ENCODE data around the gene ZNF655.
"Not testable (repeated sequence)": the region's sequence is repeated elsewhere in the genome, so short reads cannot be mapped to it uniquely, and the experiment has no call there.

The ZNF655 gene

GRCh38 chr7:99535667-99536066 is 22.8 kb upstream of the ZNF655 start:
- TF ChIP-seq CTCF (IDR thresholded peaks at IDR 0.05; ENCODE audit: unreplicated experiment in 3 of 3): no peak
- Mint-ChIP-seq H3K9me3 (peaks cover 75% of the 10 kb centered on the region), H3K4me1 (no peaks in the 10 kb centered on the region), H3K27me3 (ENCODE audit: low read depth) (peaks cover 5% of the 10 kb centered on the region), H3K27ac (no peak overlapping the region), H3K36me3 (ENCODE audit: low read depth) (peaks cover 78% of the 10 kb centered on the region), H3K4me3 (no peak overlapping the region)

GRCh38 chr7:99539213-99539811 is 19.1 kb upstream of the ZNF655 start:
- Mint-ChIP-seq H3K27ac (no peak overlapping the region), H3K4me3 (no peak overlapping the region)

DNA sequence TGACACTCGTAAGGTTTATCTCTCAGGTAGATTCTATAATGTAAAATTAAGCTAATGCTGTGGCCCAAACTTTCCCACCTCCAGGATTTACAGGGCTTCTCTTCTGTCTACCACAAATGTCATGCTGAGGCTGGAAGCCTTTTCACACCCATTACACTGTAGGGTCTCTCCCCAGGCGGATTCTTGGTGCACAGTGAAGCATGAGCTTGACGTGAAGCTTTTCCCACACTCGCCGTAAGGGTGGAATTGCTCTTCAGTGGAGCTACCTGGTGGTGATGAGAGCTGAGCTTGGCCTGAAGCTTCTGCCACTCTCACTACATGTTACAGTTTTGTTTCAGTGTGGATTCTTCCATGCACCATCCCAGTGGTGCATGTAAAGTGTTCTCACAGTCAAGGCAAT is 17.9 kb upstream of the ZNF655 start:
- Mint-ChIP-seq H3K27me3 (ENCODE audit: low read depth) (peaks cover 7% of the 10 kb centered on the region), H3K4me3 (no peak overlapping the region), H3K27ac (no peak overlapping the region), H3K36me3 (ENCODE audit: low read depth) (peaks cover 82% of the 10 kb centered on the region), H3K9me3 (peaks cover 65% of the 10 kb centered on the region), H3K4me1 (no peaks in the 10 kb centered on the region)
- TF ChIP-seq CTCF (IDR thresholded peaks at IDR 0.05; ENCODE audit: unreplicated experiment in 3 of 3): no peak

More at GRCh38 chr7:99539213-99539811, 19.1 kb upstream of the ZNF655 start:
- Mint-ChIP-seq H3K9me3 (peaks cover 66% of the 10 kb centered on the region), H3K27me3 (ENCODE audit: low read depth) (peaks cover 7% of the 10 kb centered on the region), H3K36me3 (ENCODE audit: low read depth) (peaks cover 75% of the 10 kb centered on the region), H3K4me1 (no peaks in the 10 kb centered on the region)
- no peak for TF ChIP-seq CTCF (IDR thresholded peaks at IDR 0.05; ENCODE audit: unreplicated experiment in 3 of 3)

DNA sequence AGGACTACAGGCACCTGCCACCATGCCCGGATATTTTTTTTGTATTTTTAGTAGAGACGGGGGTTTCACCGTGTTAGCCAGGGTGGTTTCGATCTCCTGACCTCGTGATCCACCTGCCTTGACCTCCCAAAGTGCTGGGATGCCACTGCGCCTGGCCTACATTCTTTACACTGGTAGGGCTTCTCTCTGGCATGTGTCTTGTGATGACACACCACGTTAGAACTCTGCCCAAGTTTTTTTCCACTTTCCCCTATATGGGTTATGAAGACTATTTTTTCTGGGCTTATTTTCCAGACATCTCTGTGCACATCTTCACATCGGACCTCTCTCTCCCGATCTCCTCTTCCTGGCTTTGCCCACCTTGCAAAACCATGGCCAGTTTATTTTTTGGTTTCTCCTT is 17.2 kb upstream of the ZNF655 start:
- H3K9me3 Mint-ChIP-seq: peaks cover 61% of the 10 kb centered on the region
- TF ChIP-seq CTCF (IDR thresholded peaks at IDR 0.05; ENCODE audit: unreplicated experiment in 3 of 3): no peak
- no peak overlapping the region for H3K27ac Mint-ChIP-seq
- no peaks in the 10 kb centered on the region for H3K4me1 Mint-ChIP-seq
- H3K36me3 Mint-ChIP-seq (ENCODE audit: low read depth): peaks cover 82% of the 10 kb centered on the region
- H3K4me3 Mint-ChIP-seq: no peak overlapping the region
- H3K27me3 Mint-ChIP-seq (ENCODE audit: low read depth): peaks cover 7% of the 10 kb centered on the region

- Mint-ChIP-seq H3K27ac (no peak overlapping the region), H3K27me3 (ENCODE audit: low read depth) (peaks cover 7% of the 10 kb centered on the region), H3K4me1 (no peaks in the 10 kb centered on the region), H3K4me3 (no peak overlapping the region), H3K36me3 (ENCODE audit: low read depth) (peaks cover 85% of the 10 kb centered on the region), H3K9me3 (peaks cover 56% of the 10 kb centered on the region)
- no peak for TF ChIP-seq CTCF (IDR thresholded peaks at IDR 0.05; ENCODE audit: unreplicated experiment in 3 of 3)
Observed at GRCh38 chr7:99543081-99543671, 15.3 kb upstream of the ZNF655 start.

DNA sequence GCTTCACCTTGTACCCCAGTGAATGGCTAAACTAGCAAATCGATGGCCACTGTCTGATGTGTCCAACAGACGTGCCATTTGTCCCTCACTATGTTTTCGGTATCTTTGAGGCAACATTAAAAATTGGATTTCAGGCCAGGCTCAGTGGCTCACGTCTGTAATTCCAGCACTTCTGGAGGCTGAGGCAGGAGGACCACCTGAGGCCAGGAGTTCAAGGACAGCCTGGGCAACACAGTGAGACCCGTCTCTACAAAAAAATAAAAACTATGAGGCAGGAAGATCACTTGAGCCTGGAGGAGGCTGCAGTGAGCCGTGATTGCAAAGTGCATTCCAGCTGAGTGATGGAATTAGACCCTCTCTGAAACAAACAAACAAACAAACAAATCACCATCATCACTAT is 14.5 kb upstream of the ZNF655 start:
- Mint-ChIP-seq H3K27me3 (ENCODE audit: low read depth) (peaks cover 7% of the 10 kb centered on the region), H3K9me3 (peaks cover 53% of the 10 kb centered on the region), H3K4me3 (no peak overlapping the region), H3K27ac (no peak overlapping the region), H3K36me3 (ENCODE audit: low read depth) (peaks cover 86% of the 10 kb centered on the region), H3K4me1 (no peaks in the 10 kb centered on the region)
- TF ChIP-seq CTCF (IDR thresholded peaks at IDR 0.05; ENCODE audit: unreplicated experiment in 3 of 3): no peak

- H3K27me3 Mint-ChIP-seq (ENCODE audit: low read depth); H3K27ac Mint-ChIP-seq; H3K4me1 Mint-ChIP-seq; H3K4me3 Mint-ChIP-seq: not testable (repeated sequence)
- Mint-ChIP-seq H3K36me3 (ENCODE audit: low read depth) (peaks cover 91% of the 10 kb centered on the region), H3K9me3 (peaks cover 50% of the 10 kb centered on the region)
Observed at GRCh38 chr7:99545308-99545707, 13.1 kb upstream of the ZNF655 start.

DNA sequence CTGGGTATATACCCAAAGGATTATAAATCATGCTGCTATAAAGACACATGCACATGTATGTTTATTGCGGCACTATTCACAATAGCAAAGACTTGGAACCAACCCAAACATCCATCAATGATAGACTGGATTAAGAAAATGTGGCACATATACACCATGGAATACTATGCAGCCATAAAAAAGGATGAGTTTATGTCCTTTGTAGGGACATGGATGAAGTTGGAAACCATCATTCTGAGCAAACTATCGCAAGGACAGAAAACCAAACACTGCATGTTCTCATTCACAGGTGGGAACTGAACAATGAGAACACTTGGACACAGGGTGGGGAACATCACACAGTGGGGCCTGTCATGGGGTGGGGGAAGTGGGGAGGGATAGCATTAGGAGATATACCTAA is 8.9 kb upstream of the ZNF655 start:
- Mint-ChIP-seq H3K9me3 (peaks cover 25% of the 10 kb centered on the region), H3K4me3 (peak overlapping the region; percentile 45 to 86 (median 46)), H3K4me1 (peaks cover 15% of the 10 kb centered on the region), H3K36me3 (ENCODE audit: low read depth) (peaks cover 78% of the 10 kb centered on the region)
- not testable (repeated sequence) for H3K27ac Mint-ChIP-seq; H3K27me3 Mint-ChIP-seq (ENCODE audit: low read depth)
